Lung microvascular endothelial cell (primary cell): ENCODE results near the gene BRSK1. TPM values are rescaled to one million over a fixed set of nuclear protein-coding genes. Genes with fewer than 3 reads are reported as not detected.

Source experiments
- DNase-seq, 2 donors: peaks; one replicate each; pipeline versions ENCODE4 v3.0.0 to v3.0.0-alpha.2; 2010; ENCODE audit warnings: low read depth in 2 of 2
- total RNA-seq: library from RNA; depleted of rRNA; stranded (reverse); fragments of >200 nt; gene quantifications from 2 replicates; pipeline ENCODE4 v1.2.1, GENCODE V29; 2014

Gene BRSK1
- under 0.01 and 1.2 TPM in 2 replicates for total RNA-seq

GRCh38 chr19:55283548-55284377 lies at the start of gene BRSK1:
BRSK1 (plus strand) TSS chr19:55283997; CDS start chr19:55284443, 446 bp downstream.
- DNase-seq, result no peak

- DNase-seq, result no peak
Measured at GRCh38 chr19:55238030-55238429, 45.8 kb upstream of the BRSK1 start.

GRCh38 chr19:55239004-55239403 lies 44.8 kb upstream of the BRSK1 start:
- no peak for DNase-seq

- DNase-seq, result no peak
Measured at GRCh38 chr19:55240713-55241020, 43.1 kb upstream of the BRSK1 start.

- no peak for DNase-seq
Measured at GRCh38 chr19:55241143-55241934, 42.5 kb upstream of the BRSK1 start.

GRCh38 chr19:55241935-55242464 lies 41.8 kb upstream of the BRSK1 start:
- DNase-seq, result no peak

GRCh38 chr19:55242517-55242916 lies 41.3 kb upstream of the BRSK1 start:
- DNase-seq, result no peak

GRCh38 chr19:55244004-55244680 lies 39.7 kb upstream of the BRSK1 start:
- no peak for DNase-seq

- DNase-seq, result no peak
Measured at GRCh38 chr19:55245236-55245904, 38.4 kb upstream of the BRSK1 start.

GRCh38 chr19:55246462-55247451 lies 37.0 kb upstream of the BRSK1 start:
- DNase-seq, result no peak

GRCh38 chr19:55247621-55248099 lies 36.1 kb upstream of the BRSK1 start:
- DNase-seq, result peak; percentile 35 to 66

GRCh38 chr19:55248166-55248675 lies 35.6 kb upstream of the BRSK1 start:
- no peak for DNase-seq

GRCh38 chr19:55248704-55249103 lies 35.1 kb upstream of the BRSK1 start:
- no peak for DNase-seq

- no peak for DNase-seq
Measured at GRCh38 chr19:55249841-55250240, 34.0 kb upstream of the BRSK1 start.

GRCh38 chr19:55250262-55251036 lies 33.3 kb upstream of the BRSK1 start:
- DNase-seq, result no peak

- peak; percentile 23 to 53 for DNase-seq
Measured at GRCh38 chr19:55251341-55252081, 32.3 kb upstream of the BRSK1 start.

GRCh38 chr19:55252760-55253663 lies 30.8 kb upstream of the BRSK1 start:
- no peak for DNase-seq
